ENCODE measurements around the gene DZANK1. TPM values are rescaled to one million over a fixed set of nuclear protein-coding genes. Genes with fewer than 3 reads are reported as not detected.

DZANK1 gene
- total RNA-seq, 4 donors from 2014 or later = 0.92 to 5.2 (median 1.1) TPM

GRCh38 chr20:18427214-18427613 lies 39.6 kb downstream of the DZANK1 start:
- Histone ChIP-seq H3K27ac (no peak overlapping the region), H3K4me3 (no peak overlapping the region), H3K9me3 (no peaks in the 10 kb centered on the region), H3K4me1 (peaks cover 0 to 12% (median 4%) of the 10 kb centered on the region in 3 donors), H3K36me3 (no peaks in the 10 kb centered on the region), H3K27me3 (no peaks in the 10 kb centered on the region)
- WGBS, 2 donors = 74 to 88% methylated on average over 2 of the region's 2 CpGs
- no peak for DNase-seq
- TF ChIP-seq CTCF (IDR thresholded peaks at IDR 0.05) = no peak
- no peak for TF ChIP-seq POLR2A (IDR thresholded peaks at IDR 0.05)
- intact Hi-C loops (cut with DNase I) = no loop called here

- Histone ChIP-seq H3K36me3 (no peaks in the 10 kb centered on the region), H3K9me3 (no peaks in the 10 kb centered on the region), H3K4me1 (no peaks in the 10 kb centered on the region), H3K27ac (no peak overlapping the region), H3K4me3 (no peak overlapping the region), H3K27me3 (no peaks in the 10 kb centered on the region)
- TF ChIP-seq CTCF (IDR thresholded peaks at IDR 0.05) = no peak
- DNase-seq = no peak
- intact Hi-C loops (cut with DNase I) = no loop called here
Measured at GRCh38 chr20:18421608-18422007, 45.2 kb downstream of the DZANK1 start.

DNA sequence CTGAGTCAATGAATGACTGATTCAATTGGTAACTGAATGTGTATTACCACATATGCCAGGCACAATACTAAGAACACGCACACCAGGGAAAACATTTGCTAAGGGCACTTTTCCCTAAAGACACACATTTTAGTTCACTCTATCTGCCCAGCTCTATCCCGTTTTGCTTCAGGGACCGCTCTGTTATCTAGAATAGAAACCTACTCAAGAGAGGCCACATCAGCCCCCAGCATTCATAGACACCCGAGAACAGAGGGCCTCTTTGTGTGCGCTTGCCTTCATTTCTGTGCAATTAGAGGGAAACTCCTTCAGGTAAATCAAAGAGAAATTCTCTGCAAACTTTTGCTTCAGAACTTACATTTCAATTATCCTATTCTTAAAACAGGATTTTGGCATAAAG lies 50.3 kb downstream of the DZANK1 start:
- no peaks in the 10 kb centered on the region for H3K9me3 ChIP-seq
- WGBS, 2 donors = 81 to 92% methylated on average over 5 of the region's 5 CpGs
- no peaks in the 10 kb centered on the region for H3K4me1 ChIP-seq
- no peak overlapping the region for H3K27ac ChIP-seq
- H3K4me3 ChIP-seq = no peak overlapping the region
- DNase-seq = no peak
- no peaks in the 10 kb centered on the region for H3K27me3 ChIP-seq
- no peaks in the 10 kb centered on the region for H3K36me3 ChIP-seq
- intact Hi-C loops (cut with DNase I) = no loop called here
- TF ChIP-seq POLR2A (IDR thresholded peaks at IDR 0.05) (no peak), CTCF (IDR thresholded peaks at IDR 0.05) (no peak)

- no peaks in the 10 kb centered on the region for H3K36me3 ChIP-seq
- DNase-seq = no peak
- TF ChIP-seq POLR2A (IDR thresholded peaks at IDR 0.05) = no peak
- TF ChIP-seq CTCF (IDR thresholded peaks at IDR 0.05) = no peak
Measured at GRCh38 chr20:18414140-18414539, 52.7 kb downstream of the DZANK1 start.

DNA sequence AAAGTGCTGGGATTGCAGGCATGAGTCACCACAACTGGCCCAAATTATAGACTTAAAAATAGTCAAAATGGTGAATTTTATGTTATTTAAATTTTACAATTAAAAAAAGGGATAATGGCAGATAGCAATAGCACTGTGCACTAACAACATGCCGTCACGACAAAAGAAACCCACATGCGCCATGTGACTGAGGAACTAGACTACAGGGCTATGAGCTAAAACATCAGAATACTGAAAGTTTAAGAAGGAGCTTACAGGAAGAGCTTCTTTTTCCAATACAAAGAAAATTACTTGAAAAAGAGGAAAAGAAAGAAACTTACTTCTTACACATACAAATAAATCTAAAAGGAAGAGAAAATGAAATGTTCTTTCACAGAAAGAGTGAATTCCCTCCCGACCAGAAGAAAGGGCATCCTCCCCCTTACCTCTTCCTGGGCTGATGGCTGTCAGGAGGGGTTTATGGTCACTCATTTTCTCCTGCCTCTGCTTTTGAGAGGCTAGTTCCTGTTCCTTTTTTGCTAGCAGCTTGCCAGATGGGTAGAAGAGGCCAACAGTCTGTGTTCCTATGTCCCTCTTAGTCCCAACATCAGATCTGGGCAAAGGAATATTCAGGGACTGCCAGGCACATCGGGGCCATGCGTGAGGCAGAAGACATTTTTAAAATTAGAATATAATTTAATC lies 54.5 kb downstream of the DZANK1 start:
- no peak for TF ChIP-seq POLR2A (IDR thresholded peaks at IDR 0.05)
- TF ChIP-seq CTCF (IDR thresholded peaks at IDR 0.05) = no peak
- DNase-seq = no peak
- WGBS, 2 donors = 72 to 76% methylated on average over 6 of the region's 6 CpGs
- Histone ChIP-seq H3K4me1 (no peaks in the 10 kb centered on the region), H3K9me3 (no peaks in the 10 kb centered on the region), H3K27me3 (no peaks in the 10 kb centered on the region), H3K4me3 (no peak overlapping the region), H3K36me3 (no peaks in the 10 kb centered on the region), H3K27ac (no peak overlapping the region)
- intact Hi-C loops (cut with DNase I) = no loop called here

More at GRCh38 chr20:18414140-18414539, 52.7 kb downstream of the DZANK1 start:
- Histone ChIP-seq H3K9me3 (no peaks in the 10 kb centered on the region), H3K27ac (no peak overlapping the region), H3K4me3 (no peak overlapping the region), H3K27me3 (no peaks in the 10 kb centered on the region), H3K4me1 (no peaks in the 10 kb centered on the region)
- intact Hi-C loops (cut with DNase I) = no loop called here
- 64 to 74% methylated on average over 5 of the region's 5 CpGs for WGBS, 2 donors
